ENCODE measurements around the gene ACER3.
"Not testable (repeated sequence)": the region's sequence is repeated elsewhere in the genome, so short reads cannot be mapped to it uniquely, and the experiment has no call there.

ACER3 gene

GRCh38 chr11:76836613-76837291 is 24.0 kb upstream of the ACER3 start:
- DNase-seq (ENCODE audit: low read depth, low spot score) = no peak

DNA sequence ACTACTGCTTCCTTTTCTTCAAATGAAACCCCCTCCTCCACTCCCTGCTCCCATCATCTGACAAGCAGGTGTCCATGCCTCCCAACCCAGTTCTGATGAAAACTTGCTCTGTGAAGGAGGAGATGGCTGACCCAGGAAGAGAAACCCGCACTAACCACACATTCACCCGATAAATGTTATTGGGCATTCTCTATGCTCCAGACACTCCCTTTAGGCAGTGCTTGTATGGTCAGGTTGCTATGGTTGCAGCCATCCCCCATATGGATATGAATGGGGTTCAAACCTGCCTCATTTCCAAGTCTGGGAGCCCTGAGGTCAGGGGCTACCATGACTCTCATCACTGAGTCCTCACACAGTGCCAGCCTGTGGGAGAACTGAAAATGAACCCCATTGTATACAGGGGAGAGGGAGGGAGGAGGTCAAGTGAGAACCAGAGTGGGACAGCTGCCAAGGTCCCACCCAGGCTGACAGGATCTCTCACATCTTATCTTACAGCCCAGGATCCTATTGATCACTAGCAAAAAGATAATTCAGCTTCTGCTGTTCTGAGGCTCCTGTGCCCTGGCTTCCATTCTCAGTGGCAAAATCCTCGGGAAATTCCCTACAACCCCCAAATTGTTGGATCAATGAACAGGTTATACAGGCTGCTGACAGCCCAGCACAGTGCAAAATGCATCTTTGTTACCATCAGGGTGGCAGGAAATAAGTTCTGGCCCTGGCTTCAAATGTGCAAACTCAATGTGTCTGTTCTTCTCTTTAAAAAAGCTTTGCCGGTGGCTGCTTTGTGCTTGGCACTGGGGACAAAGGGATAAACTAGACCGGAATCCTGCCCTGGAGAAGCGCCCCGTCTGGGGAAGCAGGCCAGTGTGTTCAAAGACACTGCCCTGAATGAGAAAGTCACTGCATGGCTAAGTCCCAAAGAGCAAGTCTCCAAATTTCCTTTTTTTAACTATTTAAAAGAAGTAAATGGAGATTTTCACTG is 22.7 kb upstream of the ACER3 start:
- no peak for DNase-seq (ENCODE audit: low read depth, low spot score)

DNA sequence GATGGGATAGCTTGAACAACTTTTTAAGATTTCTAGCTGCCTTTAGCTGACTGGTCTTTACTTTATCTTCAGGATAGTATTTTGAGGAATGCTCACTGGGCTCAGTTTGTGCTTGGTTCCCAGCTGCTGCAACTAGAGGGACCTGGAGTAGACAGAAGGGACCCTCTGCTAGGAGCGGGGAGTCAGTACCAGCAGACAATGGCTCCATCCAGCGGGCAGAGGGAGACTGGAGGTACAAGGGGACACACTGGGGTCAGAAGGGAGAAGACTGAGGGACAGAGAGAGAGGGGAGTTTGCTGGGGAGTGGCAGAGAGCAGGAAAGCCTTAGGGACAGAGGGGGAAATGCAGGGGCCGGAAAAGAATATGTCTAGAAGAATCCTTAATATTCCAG is 22.0 kb upstream of the ACER3 start:
- DNase-seq (ENCODE audit: low read depth, low spot score) = no peak

DNA sequence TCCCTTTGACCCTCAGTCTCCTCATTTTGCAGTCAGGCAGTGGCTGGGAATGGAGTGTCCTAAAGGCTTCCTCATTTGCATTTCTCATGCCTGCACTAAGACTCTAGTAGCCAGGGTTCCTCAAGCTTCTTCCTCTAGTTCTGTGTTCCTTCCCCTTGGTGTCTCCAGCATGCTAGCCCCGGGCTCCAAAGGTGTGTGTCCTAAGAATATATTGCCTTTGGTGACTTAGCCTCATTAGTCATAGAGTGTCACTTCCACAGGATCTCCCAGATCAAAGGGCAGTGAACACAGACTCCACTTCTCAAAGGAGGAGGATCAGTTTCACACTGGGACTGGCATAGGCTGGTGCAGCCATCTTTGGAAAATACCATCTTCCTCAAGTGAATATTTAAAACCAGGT is 21.4 kb upstream of the ACER3 start:
- no peak for DNase-seq (ENCODE audit: low read depth, low spot score)

GRCh38 chr11:76841923-76842452 is 18.7 kb upstream of the ACER3 start:
- DNase-seq (ENCODE audit: low read depth, low spot score) = no peak

DNA sequence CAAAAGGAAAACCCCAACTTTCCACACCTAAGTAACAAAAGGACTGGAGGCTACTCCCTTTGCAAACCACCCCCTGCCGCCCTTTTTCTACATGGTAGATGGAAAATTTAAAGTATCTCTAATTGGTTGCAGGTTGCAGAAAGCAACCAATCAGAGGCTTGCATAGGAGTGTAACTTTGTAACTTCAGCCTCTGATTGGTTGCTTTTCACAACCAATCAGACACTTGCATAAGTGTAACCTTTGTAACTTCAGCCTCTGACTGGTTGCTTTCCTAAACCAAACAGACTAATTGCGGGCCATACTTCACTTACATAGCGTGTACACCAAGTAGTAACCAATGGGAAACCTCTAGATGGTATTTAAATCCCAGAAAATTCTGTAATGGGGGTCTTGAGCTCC is 16.8 kb upstream of the ACER3 start:
- no peak for DNase-seq (ENCODE audit: low read depth, low spot score)

DNA sequence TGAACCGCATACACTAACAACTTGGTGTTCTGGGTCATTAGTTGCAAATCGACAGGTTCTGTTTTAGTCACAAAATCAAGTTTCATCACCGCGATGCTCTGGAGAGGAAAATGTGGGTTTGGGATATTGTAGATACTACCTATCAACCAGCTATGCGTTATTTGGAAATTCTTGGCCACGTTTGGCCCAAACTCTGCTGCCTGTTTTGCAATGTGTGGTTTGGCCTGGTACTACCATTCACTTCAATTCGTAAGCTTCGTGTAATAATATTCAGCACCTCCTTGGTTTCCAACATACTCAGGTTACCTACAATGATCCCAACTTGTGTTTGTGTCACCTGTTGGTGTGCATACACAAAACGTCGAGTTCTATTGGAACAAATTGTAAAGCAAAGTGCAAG is 16.2 kb upstream of the ACER3 start:
- DNase-seq (ENCODE audit: low read depth, low spot score) = no peak

- DNase-seq (ENCODE audit: low read depth, low spot score) = no peak
These were observed 15.6 kb upstream of the ACER3 start for GRCh38 chr11:76845069-76845468.

DNA sequence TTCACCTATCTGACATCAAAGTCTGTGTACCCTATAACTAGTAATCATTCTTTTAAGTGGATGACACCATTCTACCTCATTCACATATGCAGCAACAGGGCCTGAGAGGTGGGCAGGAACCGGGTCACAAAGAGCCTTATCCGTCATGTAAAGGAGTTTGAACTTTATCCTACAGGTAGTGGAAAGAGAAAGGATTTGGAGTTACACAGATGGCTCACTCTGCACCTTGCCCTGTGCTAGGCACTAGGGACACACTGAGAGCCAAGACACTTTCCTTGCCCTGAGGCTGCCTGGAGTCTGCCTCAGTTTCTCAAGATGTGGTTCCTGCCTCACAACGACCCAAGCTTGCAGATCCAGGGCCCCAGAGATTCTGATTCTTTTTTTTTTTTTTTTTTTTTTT is 14.3 kb upstream of the ACER3 start:
- DNase-seq (ENCODE audit: low read depth, low spot score) = no peak

- DNase-seq (ENCODE audit: low read depth, low spot score) = no peak
These were observed 11.3 kb upstream of the ACER3 start for GRCh38 chr11:76849376-76849775.

- DNase-seq (ENCODE audit: low read depth, low spot score) = no peak
These were observed 10.6 kb upstream of the ACER3 start for GRCh38 chr11:76850130-76850529.

DNA sequence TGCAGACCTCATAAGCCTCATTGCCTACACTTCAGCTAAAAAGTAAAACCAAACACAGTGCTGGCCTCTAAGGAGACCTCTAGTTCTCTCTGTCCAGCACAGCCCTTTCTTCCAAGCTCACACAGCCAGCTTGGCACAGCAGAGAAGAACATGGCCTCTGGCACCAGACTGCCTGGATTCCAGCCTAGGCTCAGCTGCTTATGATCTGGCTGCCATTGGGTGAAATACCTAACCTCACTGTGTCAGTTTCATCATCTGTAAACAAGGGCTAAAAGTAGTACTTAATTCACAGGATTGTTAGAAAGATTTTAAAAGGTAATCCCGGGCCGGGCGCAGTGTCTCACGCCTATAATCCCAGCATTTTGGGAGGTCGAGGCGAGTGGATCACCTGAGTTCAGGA is 9.9 kb upstream of the ACER3 start:
- DNase-seq (ENCODE audit: low read depth, low spot score) = no peak

DNA sequence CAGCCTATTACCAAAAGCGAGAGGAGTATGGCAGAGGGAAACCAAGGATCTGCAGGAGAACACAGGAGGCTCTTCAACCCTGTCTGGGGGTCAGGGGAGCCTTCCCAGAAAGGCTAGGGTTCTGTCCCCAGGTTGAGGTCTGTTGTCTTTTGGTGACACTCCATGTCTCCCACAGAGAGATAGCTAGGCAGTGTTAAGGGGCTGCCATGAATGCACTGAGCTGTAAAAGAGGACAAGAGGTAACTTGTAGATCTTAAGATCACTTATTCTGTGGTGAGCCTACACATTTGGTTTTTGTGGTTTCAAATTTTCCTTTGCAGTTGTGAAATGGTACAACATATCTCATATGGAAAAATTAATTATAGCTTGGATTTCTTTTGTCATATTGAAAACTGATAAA is 6.0 kb upstream of the ACER3 start:
- no peak for DNase-seq (ENCODE audit: low read depth, low spot score)

DNA sequence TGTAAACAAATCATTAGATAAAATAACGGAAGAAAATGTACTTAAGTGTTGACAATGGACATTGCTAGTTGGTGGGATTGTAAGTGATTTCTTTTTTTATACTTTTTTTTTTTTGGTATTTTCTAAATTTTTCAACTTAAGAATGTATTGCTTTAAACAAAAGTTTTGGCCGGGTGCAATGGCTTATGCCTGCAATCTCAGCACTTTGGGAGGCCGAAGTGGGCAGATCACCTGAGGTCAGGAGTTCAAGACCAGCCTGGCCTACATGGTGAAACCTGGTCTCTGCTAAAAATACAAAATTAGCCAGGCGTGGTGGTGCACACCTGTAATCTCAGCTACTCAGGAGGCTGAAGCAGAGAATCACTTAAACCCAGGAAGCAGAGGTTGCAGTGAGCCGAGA is 5.0 kb upstream of the ACER3 start:
- not testable (repeated sequence) for DNase-seq (ENCODE audit: low read depth, low spot score)

DNA sequence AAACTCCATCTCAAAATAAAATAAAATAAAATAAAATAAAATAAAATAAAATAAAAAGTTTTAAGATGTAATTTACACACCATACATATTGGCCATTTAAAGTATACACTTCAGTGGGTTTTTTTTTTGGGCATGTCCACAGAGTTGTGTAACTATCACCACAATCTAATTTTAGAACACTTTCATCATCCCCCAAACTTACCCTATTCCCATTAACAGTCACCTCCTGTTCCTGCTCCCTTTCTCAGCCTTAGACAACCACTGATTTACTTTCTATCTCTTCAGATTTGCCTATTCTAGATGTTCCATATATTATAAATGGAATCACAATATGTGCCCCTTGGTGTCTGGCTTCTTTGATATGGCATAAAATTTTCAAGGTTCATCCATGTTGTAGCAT is 4.6 kb upstream of the ACER3 start:
- DNase-seq (ENCODE audit: low read depth, low spot score) = no peak

- DNase-seq (ENCODE audit: low read depth, low spot score) = no peak
These were observed 4.1 kb upstream of the ACER3 start for GRCh38 chr11:76856571-76856970.

GRCh38 chr11:76857781-76858410 is 2.8 kb upstream of the ACER3 start:
- DNase-seq (ENCODE audit: low read depth, low spot score) = no peak

GRCh38 chr11:76859708-76860227 is 950 bp upstream of the ACER3 start:
- no peak for DNase-seq (ENCODE audit: low read depth, low spot score)

DNA sequence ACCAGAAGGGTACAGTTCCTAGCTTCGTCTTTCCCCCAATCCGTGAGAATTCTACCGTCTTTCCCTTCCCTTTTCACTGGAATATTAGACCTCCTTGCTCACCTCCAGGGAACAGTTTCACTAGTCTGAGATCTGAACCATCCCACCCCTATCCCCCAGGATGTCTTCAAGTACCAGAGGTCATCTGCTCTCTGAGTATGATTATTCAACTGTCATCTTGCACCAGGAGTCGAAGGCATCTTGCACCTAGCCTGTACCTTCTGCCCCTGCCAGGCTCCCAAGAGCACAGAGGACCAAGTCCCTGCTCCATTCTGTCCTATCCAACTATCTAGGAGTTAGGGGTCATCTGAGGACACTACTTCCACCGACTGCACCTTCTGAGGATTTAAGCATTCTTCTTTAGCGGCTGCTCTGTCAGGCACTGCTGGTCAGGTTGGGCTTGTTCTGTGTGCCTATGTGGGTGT is 804 bp downstream of the ACER3 start:
- DNase-seq (ENCODE audit: low read depth, low spot score) = no peak

- not testable (repeated sequence) for DNase-seq (ENCODE audit: low read depth, low spot score)
These were observed 2.1 kb downstream of the ACER3 start for GRCh38 chr11:76862794-76863193.

GRCh38 chr11:76863196-76863777 is 2.6 kb downstream of the ACER3 start:
- no peak for DNase-seq (ENCODE audit: low read depth, low spot score)
